NCI-H2029 (cell line): Measurements from ENCODE around the gene WNT9B.
"Not testable (repeated sequence)": the region's sequence is repeated elsewhere in the genome, so short reads cannot be mapped to it uniquely, and the experiment has no call there.

Experiments used
- DNase-seq: peaks from one replicate; lab custom pipeline; 2025; lab: John Stamatoyannopoulos, UW

WNT9B gene

GRCh38 chr17:46916211-46916610, 64.8 kb downstream of the WNT9B start:
- no peak for DNase-seq

GRCh38 chr17:46916623-46917022, 65.2 kb downstream of the WNT9B start:
- DNase-seq: no peak

- no peak for DNase-seq
These were observed 65.7 kb downstream of the WNT9B start for GRCh38 chr17:46917041-46917440.

GRCh38 chr17:46917516-46917915, 66.1 kb downstream of the WNT9B start:
- no peak for DNase-seq

- DNase-seq: not testable (repeated sequence)
These were observed 70.6 kb downstream of the WNT9B start for GRCh38 chr17:46921962-46922361.

GRCh38 chr17:46922487-46922803, 71.1 kb downstream of the WNT9B start:
- no peak for DNase-seq

GRCh38 chr17:46922804-46923635, 71.6 kb downstream of the WNT9B start, which contains the start of gene GOSR2:
Gene GOSR2, plus strand, starts transcription at chr17:46923160. Its CDS starts 33 bp downstream, at chr17:46923193.
- peak; percentile 73 for DNase-seq

- DNase-seq: no peak
These were observed 73.9 kb downstream of the WNT9B start for GRCh38 chr17:46925185-46925868.

GRCh38 chr17:46928467-46929261, 77.3 kb downstream of the WNT9B start:
- no peak for DNase-seq

- no peak for DNase-seq
These were observed 78.0 kb downstream of the WNT9B start for GRCh38 chr17:46929413-46929812.

GRCh38 chr17:46930051-46930450, 78.7 kb downstream of the WNT9B start:
- DNase-seq: no peak

- no peak for DNase-seq
These were observed 80.2 kb downstream of the WNT9B start for GRCh38 chr17:46931596-46931995.

GRCh38 chr17:46935658-46936266, 84.4 kb downstream of the WNT9B start:
- DNase-seq: no peak
